Mucosa of gallbladder (tissue), 1 donor: Measurements from ENCODE around the gene FYB2. TPM values are rescaled to one million over a fixed set of nuclear protein-coding genes. Genes with fewer than 3 reads are reported as not detected.
A peak's percentile ranks its signal among the peaks of the same experiment; 100 is the strongest.

Experiments
- DNase-seq: peaks from one replicate; pipeline ENCODE4 v3.0.0-alpha.2; 2020; ENCODE audit warnings: low spot score
- total RNA-seq: library from RNA; stranded (reverse); gene quantifications from one replicate; pipeline ENCODE4 v1.2.1, GENCODE V29; 2021
- donor health status: DM: no; HTN: no; CAD: no.

Gene FYB2
- total RNA-seq, 1 donor from 2014 or later: not detected

DNA sequence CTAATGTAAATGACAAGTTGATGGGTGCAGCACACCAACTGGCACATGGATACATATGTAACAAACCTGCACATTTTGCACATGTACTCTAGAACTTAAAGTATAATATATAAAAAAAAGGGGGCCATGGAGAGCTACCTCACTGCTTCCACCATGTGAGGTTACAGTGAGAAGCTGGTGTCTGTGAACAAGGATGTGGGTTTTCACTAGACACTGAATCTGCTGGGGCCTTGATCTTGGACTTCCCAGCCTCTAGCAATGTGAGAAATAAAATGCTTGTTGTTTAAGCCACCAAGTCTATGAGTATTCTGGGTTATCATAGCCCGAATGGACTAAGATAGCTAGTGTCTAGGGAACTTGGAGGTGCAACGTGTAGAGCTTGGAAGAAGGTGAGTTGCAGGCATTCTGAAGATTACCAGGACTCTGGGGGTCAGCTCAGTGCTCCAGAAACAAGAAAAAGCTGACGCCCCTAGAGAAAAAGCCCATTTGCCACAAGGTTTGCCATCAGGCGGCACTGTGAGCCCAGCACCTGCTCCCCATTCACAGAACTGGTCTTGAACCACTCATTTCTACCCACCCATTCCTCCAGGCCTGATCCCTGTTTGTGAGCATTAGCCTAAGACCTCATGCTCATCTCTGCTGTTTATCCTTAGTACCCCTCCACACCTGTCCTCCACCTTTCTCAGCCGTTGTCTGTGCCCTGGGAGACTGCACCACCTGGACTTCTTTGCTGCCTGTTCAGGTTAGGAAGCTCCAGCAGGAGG lies 15.1 kb upstream of the FYB2 start:
- DNase-seq: no peak

DNA sequence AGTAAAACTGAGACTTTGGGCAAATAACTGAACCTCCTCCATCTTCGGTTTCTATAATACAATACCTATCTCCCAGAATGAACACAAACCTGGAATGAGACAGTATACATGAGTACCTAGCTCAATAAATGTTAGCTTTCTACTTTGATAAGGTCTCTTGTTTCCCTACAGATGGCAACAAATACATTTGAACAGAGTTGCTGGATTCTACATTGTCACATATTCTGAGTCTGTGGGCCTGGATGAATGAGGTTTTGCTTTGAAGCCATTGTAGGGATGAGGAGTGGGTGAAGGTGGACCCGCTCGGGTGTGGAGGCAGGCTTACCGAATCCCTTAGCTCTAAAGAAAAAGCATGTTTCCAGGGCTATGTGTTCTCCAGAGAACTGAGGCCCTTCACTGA lies 13.9 kb upstream of the FYB2 start:
- no peak for DNase-seq

DNA sequence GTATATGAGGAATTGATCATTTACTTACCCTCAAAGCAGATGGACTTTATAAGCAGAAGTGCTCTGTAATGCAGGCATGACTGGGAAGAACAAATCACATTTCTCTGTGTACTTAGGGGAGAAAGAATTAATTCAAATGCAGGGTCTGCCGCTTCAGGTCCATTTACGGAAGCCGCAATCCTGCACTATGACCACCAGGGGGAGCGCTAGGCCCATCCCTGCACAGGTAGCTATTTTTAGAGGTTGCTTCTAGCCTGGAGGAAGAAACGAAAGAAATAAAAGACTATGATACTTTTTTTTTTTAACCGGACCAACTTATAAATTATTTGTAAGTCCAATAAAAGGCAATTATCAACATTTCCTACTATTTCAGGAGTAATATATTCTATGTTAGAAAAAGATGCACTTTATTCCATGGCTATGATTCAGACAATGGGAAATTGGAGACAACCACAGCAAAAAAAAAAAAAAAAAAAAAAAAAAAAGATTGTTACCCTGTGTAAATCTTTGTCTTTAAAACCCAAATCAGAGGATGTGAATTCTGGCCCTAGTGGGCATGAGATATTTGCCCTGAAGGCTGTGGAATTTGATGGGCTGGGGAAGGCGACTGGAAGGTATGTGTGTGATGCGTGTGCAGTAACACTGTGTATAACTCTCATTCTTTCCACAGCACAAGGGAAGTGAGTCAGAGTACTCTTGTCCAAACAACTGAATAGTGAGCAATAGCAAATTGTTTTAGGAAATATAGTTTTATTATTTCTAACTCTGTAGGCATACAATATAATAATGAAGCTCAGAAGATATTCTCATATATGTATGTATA lies 12.9 kb upstream of the FYB2 start:
- DNase-seq: peak; percentile 63

DNA sequence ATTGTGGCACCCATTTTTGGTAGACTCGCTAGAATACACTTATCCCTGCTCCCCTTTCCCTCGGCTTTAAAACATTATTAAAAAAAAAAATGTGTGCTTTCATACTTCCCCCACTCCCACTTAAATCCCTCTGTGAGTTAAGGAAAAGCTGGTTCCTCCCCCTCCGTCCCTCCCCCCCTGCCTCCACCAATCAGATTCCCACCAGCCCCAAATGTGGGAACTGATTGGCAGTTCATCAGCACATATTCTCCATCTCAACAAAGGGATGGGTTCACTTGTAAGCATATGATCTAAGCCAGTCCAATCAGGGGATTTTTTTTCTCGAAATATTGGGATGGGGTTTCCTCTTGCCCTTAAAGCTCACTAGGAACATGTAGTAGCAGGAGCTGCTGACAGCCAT lies 10.8 kb upstream of the FYB2 start:
- DNase-seq: no peak

DNA sequence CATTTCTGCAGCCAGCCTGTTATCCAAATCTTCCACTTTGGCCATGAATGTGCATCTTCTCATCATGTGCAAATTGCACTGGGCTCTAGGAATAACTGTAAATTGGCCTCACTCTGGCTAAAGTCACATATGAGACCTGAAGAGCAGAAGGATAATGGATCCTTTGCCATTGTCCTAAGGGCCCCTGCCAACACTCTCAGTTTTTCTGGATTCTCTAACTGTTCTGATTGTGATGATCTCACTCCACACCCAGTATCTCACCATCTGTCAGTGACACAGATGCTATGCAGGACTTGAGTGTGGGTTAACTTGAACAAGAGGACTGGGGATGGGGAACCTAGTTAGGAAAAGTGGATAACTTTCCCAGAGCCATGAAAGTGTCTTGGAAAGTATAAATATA lies 8.5 kb upstream of the FYB2 start:
- no peak for DNase-seq

DNA sequence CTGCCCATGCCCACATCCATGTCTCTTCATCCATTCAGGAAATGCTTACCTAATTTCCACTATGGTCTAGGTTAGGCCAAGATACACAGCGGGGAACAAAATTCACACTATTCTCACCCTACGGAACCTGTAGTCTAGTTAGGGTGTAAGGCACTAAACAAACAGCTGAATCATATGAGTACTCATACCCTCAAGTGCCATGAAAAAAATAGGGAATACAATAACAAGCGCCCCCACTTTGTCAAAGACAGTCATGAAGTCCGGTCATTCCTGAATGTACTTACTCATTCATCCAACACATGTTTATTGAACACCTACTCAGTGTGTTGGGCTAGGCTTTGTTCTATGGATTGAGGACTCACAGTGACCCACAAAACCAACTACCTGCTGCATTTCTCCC lies 6.2 kb upstream of the FYB2 start:
- DNase-seq: no peak

DNA sequence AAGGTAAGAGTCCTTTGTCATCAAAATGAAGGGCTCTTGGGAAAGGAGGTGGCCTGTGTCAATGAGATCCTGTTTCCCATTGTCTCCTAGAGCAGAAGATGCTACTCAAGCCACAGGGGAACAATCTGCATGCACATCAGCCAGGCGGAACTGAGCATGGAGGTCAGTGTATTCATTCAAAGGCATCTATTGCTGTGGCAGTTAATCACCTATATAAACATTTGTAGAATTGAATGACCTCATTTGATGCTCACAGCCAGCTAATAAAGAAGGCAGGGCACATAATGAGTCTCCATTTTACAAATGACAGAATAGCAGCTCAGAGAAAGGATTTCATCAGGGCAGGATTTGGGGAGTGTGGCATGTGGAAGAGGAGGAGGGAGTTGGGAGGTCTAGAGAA lies 5.7 kb upstream of the FYB2 start:
- DNase-seq: no peak

DNA sequence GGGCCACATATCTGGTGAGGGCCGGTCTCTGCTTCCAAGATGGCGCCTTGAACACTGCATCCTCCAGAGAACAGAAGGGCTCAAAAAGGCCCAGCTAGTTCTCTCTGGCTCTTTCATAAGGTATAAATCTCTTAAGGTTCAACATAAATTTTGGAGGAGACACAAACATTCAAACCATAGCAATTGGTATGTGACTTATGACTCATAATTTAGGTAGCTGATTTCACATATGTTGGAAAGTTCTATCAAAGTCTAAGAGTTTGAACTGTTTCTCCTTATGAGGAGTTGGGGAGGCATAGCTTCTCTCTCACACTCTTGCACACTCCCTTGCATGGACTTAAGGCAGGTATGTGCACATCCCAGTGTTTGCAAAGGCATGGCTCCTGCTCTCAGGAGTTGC lies 5.1 kb upstream of the FYB2 start:
- no peak for DNase-seq

DNA sequence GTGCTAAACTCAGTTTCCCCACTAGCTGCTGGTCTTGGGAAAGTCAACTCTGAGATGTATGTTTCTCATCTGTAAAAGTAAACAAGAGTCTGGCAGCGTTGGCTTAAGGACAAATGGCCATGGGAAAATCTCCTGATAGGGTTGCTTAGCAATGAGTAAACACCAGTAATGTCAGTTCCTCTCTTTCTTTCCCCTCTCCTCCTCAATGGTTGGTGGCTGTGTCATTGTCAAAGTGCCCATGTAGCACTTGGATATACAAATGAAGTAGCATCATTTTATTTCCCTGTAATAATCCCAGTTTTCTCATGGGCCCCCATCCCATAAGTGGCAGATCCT lies 2.2 kb upstream of the FYB2 start:
- DNase-seq: no peak

DNA sequence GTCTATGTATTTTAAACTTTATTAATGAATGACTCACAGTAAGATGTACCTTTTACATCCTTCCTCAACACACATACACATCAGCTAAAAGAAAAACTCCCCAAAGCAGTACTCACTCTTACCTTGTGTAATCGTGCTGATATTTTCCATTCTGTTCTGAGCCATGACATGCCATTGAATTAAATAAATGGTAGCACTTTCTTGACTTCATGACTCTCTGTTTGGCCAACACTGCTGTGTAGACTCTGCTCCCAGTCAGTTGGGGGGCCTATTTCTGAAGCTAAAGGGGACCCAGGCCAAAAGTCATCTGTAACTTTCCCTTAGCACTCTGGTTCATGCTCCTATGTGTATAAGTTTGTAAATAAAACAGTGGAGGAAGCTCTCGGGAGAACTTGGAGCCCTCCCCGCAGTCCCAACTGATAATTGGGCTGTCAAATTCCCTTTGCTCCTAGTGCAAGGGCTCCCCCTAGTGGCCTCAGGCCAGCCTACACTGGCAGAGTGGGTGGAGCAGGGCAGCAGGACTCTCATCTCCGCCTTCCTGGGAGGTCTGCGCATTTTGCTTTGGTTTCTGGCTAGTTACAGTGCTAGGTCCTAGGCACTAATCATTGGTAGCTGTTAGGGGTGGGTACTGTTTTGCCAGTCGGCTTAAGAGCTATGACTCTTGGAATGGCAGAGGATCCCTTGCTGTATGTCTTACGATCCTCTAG lies 1.7 kb upstream of the FYB2 start:
- peak; percentile 76 for DNase-seq

DNA sequence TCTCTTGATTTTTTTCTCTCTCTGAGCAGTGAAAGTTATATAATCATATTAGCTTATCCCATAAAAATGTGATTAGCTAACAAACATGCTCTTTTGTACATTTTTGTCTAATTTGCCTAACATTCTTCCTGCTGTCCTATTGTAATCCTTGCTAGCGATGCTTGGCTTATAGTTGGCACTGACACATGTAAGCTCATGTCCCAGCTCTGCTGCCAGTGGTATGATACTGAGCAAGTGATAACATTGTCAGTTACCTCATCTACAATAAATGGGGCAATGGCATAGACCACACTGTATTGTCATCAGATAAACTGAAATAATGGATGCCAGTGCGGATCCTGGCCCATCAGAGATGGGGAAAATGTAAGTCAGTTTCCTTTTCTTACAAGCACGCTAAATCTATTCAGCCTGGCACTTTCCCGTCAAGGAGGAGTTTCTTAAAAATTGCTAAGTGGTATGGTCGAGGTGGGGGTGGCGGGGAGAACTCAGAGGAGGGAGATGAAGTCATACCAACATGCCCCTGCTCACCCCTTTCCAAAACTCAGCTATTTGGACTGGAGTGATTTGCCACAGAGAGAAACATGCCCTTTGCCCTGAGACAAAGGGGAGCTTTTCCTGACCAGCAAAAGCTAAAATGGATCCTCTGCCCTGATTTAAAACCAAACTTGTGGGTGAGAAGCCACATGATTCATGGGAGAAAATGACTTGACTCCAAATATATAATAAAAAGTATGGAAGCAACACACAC lies 1.3 kb downstream of the FYB2 start:
- DNase-seq: no peak

DNA sequence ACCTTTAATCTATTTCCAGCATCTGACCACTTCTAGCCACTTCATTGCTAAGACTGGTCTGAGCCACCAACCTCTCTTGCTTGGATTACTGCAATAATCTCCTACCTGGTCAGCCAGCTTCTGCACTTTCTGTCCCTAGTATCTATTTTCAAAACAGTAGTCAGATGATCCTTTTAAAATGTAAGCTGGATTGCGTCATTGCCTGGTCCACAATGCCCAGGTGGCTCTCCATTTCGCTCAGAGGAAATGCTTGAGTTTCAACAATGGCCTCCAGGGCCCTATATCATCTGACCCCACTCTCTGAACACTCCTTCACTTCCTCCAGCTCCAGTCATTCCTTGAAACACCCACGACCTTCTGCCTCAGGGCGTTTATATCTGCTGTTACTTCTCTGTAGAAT lies 2.3 kb downstream of the FYB2 start:
- no peak for DNase-seq

DNA sequence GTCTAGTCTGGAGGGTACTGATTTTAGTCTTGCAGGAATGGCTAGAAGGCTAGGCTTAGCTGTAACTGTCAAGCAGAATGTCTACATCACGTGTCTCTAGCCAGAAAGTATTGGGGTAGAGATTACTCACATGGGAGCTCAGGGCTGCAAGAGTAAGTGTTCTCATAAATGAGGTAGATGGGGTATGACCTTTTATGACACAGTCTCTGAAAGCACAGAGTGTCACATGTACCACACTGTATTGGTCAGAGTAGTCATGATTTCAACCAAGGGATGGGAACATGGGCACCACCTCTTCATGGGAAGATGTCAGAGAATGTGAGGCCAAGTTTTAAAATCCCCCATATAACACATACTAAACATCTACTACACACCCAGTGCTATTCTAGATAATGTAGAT lies 2.9 kb downstream of the FYB2 start:
- DNase-seq: no peak

DNA sequence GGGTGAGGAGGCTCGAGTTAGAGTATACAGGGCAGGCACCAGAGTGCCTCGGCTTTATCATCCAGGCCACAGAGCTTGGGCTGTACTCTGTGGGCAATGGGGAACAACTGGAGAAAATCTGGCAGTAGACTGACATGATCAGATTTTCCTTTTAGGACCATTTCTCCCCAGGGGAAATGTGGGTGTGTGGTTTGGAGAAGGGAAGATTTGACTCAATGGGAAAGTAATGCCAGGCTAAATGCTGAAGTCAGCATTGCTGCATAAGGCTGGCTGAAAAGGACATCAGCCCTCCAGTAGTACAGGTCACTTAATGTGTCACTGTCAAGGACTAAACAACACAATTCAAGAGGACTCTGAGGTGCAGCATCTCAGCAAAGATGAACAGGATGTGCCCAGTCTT lies 5.0 kb downstream of the FYB2 start:
- DNase-seq: no peak

DNA sequence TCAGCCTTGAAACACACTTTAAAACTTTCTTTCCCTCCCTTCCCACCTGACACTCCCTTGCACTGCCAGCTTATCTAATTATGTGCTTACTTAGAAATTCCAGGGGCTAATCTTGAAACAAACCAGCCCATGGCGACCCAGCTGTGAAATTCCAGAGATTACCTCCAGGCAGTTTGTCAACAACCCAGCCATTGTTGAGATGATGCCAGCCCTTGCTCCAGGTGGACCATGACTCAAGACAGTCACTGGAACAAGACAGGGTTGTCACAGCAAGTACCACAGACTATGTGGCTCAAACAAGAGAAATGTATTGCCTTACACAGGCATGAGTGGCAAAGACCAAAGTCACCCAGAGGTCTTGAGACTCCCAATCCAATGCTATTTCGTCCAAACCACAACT lies 7.9 kb downstream of the FYB2 start:
- DNase-seq: no peak

DNA sequence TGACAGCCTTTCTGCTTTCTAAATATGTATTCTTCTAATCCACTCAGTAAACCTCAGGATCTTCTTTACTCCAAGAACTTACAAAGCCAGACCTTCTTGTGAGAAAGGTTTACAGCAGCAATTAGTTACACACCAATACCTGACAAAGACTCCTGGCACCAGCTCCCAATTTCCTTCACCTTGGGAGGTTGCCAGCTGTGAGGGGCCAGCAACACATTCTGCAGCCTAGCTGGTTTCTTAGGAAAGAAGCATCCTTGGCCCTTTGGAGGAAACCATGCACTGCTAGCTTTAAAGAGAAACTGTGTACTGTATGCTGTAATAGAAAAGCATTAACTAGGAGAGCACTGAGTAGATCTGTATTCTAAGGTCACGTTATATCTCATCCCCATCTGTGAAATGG lies 10.8 kb downstream of the FYB2 start:
- DNase-seq: no peak

DNA sequence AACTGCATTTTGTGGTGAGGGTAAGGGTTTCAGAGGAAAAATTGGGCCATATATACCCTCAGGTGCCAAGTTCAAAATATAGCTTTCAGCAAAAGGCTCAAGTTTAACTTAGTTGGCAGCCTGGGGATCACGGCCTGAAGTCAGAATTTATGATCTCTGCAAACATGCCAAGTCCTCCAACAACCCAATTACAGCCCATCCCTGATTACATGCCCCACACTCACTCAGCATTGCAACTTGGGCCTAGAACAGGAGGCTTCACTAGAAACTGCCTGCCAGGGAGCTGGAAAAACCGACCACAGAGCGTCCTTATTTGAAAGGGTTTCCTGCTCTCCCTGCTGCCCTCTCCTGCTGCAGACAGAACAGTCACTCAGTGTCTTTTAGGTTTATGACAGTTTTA lies 12.4 kb downstream of the FYB2 start:
- no peak for DNase-seq

DNA sequence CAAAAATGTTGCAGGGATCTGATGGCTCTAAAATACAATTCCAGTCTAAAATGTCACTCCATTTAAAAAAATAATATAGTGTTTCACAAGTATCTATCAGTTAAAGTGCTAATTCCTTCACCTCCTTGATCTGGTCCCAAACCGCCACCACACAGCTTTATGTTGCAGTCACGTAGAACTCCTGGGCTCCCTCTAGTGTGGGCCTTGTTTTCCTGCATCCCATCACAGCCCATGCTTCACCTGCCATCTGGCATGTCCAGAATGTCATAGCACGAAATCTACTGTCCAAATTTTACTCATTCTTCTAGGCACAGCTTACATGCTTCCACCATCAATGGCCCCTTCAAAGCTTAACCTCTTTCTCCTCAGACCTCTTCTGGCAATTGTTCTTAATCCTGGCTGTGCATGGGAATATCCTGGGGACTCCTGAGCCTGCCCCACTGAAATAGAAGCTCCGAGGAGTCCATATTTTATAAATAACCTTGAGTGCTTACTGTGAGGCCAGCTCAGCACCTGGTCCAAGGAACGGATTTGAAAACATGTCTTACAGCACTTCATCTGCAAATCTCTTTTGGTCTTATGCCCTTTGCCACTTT lies 15.5 kb downstream of the FYB2 start:
- DNase-seq: peak; percentile 42

DNA sequence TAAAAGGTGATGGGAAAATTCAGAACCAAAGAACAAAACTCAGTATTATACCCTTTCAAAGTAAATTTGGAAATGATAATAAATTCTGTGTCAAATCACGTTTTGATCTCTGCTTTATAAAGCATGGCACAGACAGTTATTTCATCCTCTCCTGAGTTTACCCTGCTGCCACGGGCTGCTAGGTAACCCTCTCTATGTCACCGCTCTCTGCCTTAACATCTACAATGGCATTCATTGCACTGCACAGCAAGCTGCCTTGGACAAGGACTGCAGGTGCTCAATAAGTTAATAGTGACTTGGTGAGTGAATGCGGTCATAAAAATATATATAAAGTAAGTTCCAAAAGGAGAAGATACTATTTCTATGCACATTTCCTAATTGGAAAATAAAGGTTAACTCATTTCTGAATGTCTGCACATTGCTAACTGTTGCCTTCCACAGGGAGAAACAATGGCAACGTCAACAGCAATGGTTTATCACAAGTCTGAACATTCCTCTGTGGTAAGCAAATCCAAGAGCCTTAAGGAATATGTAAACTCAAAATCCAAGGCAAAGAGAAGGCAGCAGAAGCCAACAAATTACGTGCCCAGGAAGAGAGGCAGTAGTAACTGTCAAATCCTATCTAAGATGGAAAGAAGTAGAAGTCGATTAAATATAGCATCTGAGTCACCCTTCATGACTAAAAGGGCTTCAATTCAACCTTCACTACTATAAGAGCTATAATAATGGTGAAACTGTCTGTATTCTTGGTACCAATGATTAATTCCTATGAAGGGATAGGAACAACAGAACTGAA lies 19.4 kb downstream of the FYB2 start:
- no peak for DNase-seq

DNA sequence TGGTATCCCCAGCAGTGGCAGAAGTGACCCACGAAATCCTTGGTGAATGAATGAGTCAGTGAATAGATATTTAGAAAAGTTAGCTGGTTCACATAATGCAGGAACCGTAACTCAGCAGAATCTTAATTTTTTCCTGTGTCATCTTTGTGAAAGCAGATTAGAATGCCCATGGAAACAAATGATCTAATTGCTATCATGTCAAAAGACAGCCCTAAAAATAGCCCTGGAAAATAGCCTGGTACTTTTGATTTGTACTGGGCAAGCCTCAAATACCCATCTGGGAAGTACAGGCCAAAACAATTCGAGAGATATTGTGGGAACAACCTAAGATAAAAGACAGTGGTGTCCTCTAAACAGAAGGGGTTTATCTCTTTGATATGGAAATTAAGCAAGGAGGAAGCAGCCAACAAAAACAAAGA lies 21.1 kb downstream of the FYB2 start:
- DNase-seq: no peak
